SK-N-MC (cell line): ENCODE results near the gene UBE2Q1.

Experiments
- EZH2 ChIP-seq: fragments of 200-600 bp; sonication (generic); IDR thresholded peaks from one replicate; pipeline ENCODE4 v1.6.1; 2017; ENCODE audit warnings: antibody characterized with exemption
- FOXP2 ChIP-seq: optimal IDR thresholded peaks from 2 replicates; pipeline ENCODE3; 2011; ENCODE audit warnings: mild to moderate bottlenecking, moderate library complexity; ENCODE audit not compliant: insufficient read depth; ENCODE audit errors: extremely low read length, control extremely low read depth
- POLR2AphosphoS5 ChIP-seq: IDR thresholded peaks from 2 replicates; pipeline ENCODE4 v1.6.1; 2012; ENCODE audit warnings: mild to moderate bottlenecking, low read depth, low read length, borderline replicate concordance

DNA sequence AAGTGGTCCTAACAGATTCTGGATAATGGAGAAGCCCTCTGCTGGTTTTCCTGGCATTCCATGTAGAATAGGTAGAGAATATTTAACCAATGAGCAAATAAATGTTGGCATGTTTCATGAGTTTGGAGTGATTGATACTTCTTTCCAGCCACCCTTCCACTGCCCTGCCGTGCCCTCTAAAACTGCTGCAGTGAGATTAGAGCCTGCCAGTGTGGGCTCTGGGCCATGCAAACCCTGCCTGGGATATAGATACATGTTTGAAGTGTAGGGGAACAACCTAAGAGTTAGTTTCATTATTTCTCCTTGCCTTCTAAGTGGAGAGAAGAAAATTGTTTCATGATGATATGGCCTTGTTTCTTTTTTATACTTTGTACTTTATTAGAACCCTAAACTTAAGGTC, 10.4 kb downstream of the UBE2Q1 start:
- TF ChIP-seq POLR2AphosphoS5 (no peak), EZH2 (no peak), FOXP2 (no peak)
